GM19395 (cell line): Measurements from ENCODE around the gene SIGLEC8.

Experiments
- ATAC-seq: cut with Tn5 transposase; IDR thresholded peaks from one replicate; pipeline ENCODE4 v1.9.1; 2021; ENCODE audit warnings: mild to moderate bottlenecking, moderate library complexity; ENCODE audit not compliant: unreplicated experiment

Gene SIGLEC8

DNA sequence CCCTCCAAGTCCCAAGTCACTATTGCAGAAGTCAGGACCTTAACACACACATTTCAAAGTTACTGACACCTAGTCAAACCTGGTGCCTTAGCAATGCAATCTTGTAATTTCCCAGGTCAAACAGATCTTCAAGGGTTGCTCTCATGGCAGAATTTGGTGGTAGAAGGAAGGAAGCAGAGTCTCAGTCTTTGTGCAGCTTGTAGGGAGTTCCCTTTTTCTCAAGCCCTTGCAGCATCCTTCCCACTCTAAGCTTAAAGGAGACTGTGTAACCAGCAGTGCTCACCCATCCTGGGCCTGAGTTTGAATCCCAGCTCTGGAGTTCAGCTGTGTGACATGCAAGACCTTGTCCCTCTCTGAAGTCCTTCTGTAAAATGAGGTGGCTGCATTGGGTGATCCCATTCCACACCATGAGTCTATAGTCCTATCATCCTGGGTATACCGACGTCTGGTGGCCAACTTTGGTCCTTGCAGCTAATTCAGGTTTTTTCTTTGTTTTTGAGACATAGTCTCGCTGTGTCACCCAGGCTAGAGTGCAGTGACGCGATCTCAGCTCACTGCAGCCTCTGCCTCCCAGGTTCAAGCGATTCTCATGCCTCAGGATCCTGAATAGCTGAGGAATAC, 50.6 kb downstream of the SIGLEC8 start:
- ATAC-seq: no peak

DNA sequence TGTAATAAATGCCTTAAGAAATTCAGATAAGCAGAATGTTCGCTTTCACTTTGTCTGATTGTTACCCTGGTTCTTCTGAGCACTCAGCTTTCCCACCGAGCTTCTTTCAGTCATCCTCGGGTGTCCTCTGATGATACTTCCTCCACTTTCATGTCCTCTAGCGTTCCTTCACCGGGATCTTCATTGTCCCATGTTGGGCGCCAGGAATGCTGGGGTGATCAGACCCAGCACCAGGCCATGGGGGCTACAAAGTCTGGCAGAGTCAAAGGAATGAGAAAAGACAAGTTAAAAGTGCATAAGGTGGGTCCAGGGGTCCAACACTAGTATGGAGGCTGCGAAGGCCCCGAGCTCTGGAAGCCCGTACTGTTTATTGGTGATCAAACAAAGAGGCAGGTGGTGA, 56.1 kb downstream of the SIGLEC8 start:
- no peak for ATAC-seq
